ENCODE data around the gene ZNF415. TPM values are rescaled to one million over a fixed set of nuclear protein-coding genes. Genes with fewer than 3 reads are reported as not detected.

ZNF415 gene
- polyA plus RNA-seq (2011; rRNA removed) (14.5 and 19.3 TPM in 2 replicates), polyA minus RNA-seq (2011; rRNA and poly(A)+ RNA removed) (10.5 and 15.6 TPM in 2 replicates)

GRCh38 chr19:53132141-53132991 lies at the start of gene ZNF415:
TSS of gene ZNF415 (minus strand) at chr19:53132910. CDS start at chr19:53122676, 10,234 bp downstream.
- no peak for TF ChIP-seq CTCF (IDR thresholded peaks at IDR 0.05; ENCODE audit: low read depth, low read length)
- H3K27me3 ChIP-seq (ENCODE audit: control insufficient read depth, insufficient read depth, low read length): no peaks in the 10 kb centered on the region
- peak; percentile 41 for DNase-seq (ENCODE audit: low read depth, low spot score)
- H3K9me3 ChIP-seq (ENCODE audit: control insufficient read depth, insufficient read depth, low read length): peaks cover 20% of the 10 kb centered on the region
- peak within 1 kb of the TSS; percentile 87 for H3K4me3 ChIP-seq (ENCODE audit: low read depth, low read length)
- ChIA-PET CTCF (no interaction called here), POLR2A (no interaction called here)
- peak within 1 kb of the TSS; percentile 11 for H3K27ac ChIP-seq (ENCODE audit: low read depth, low read length)

- ChIA-PET POLR2A (no interaction called here), CTCF (interaction anchor here (1.6 kb wide), 1 partner anchor 13 kb away, joined by 4 read pairs; no protein-coding TSS in a partner anchor)
- no peak for DNase-seq (ENCODE audit: low read depth, low spot score)
- Histone ChIP-seq H3K27me3 (ENCODE audit: control insufficient read depth, insufficient read depth, low read length) (no peaks in the 10 kb centered on the region), H3K4me3 (ENCODE audit: low read depth, low read length) (no peak overlapping the region), H3K9me3 (ENCODE audit: control insufficient read depth, insufficient read depth, low read length) (peaks cover 29% of the 10 kb centered on the region), H3K27ac (ENCODE audit: low read depth, low read length) (no peak overlapping the region)
- no peak for TF ChIP-seq CTCF (IDR thresholded peaks at IDR 0.05; ENCODE audit: low read depth, low read length)
These were observed 49.5 kb upstream of the ZNF415 start for GRCh38 chr19:53182202-53182601.

GRCh38 chr19:53177986-53178385 lies 45.3 kb upstream of the ZNF415 start:
- no peaks in the 10 kb centered on the region for H3K27me3 ChIP-seq (ENCODE audit: control insufficient read depth, insufficient read depth, low read length)
- peaks cover 26% of the 10 kb centered on the region for H3K9me3 ChIP-seq (ENCODE audit: control insufficient read depth, insufficient read depth, low read length)
- CTCF ChIA-PET: no interaction called here
- POLR2A ChIA-PET: no interaction called here
- no peak for TF ChIP-seq CTCF (IDR thresholded peaks at IDR 0.05; ENCODE audit: low read depth, low read length)
- no peak overlapping the region for H3K27ac ChIP-seq (ENCODE audit: low read depth, low read length)
- no peak for DNase-seq (ENCODE audit: low read depth, low spot score)
- H3K4me3 ChIP-seq (ENCODE audit: low read depth, low read length): no peak overlapping the region

GRCh38 chr19:53172889-53173288 lies 40.2 kb upstream of the ZNF415 start:
- Histone ChIP-seq H3K4me3 (ENCODE audit: low read depth, low read length) (no peak overlapping the region), H3K9me3 (ENCODE audit: control insufficient read depth, insufficient read depth, low read length) (peaks cover 9% of the 10 kb centered on the region), H3K27me3 (ENCODE audit: control insufficient read depth, insufficient read depth, low read length) (no peaks in the 10 kb centered on the region), H3K27ac (ENCODE audit: low read depth, low read length) (no peak overlapping the region)
- no peak for DNase-seq (ENCODE audit: low read depth, low spot score)
- no peak for TF ChIP-seq CTCF (IDR thresholded peaks at IDR 0.05; ENCODE audit: low read depth, low read length)
- CTCF ChIA-PET: no interaction called here
- POLR2A ChIA-PET: no interaction called here

GRCh38 chr19:53165691-53166091 lies 33.0 kb upstream of the ZNF415 start:
- peaks cover 27% of the 10 kb centered on the region for H3K9me3 ChIP-seq (ENCODE audit: control insufficient read depth, insufficient read depth, low read length)
- CTCF ChIA-PET: no interaction called here
- no peak overlapping the region for H3K4me3 ChIP-seq (ENCODE audit: low read depth, low read length)
- POLR2A ChIA-PET: no interaction called here
- no peaks in the 10 kb centered on the region for H3K27me3 ChIP-seq (ENCODE audit: control insufficient read depth, insufficient read depth, low read length)
- TF ChIP-seq CTCF (IDR thresholded peaks at IDR 0.05; ENCODE audit: low read depth, low read length): no peak
- H3K27ac ChIP-seq (ENCODE audit: low read depth, low read length): no peak overlapping the region
- DNase-seq (ENCODE audit: low read depth, low spot score): no peak
